ENCODE data around the gene NFIA.

Gene NFIA

GRCh38 chr1:61504852-61505390 lies 422.6 kb downstream of the NFIA start (continued):
- TF ChIP-seq, protein P1, sequence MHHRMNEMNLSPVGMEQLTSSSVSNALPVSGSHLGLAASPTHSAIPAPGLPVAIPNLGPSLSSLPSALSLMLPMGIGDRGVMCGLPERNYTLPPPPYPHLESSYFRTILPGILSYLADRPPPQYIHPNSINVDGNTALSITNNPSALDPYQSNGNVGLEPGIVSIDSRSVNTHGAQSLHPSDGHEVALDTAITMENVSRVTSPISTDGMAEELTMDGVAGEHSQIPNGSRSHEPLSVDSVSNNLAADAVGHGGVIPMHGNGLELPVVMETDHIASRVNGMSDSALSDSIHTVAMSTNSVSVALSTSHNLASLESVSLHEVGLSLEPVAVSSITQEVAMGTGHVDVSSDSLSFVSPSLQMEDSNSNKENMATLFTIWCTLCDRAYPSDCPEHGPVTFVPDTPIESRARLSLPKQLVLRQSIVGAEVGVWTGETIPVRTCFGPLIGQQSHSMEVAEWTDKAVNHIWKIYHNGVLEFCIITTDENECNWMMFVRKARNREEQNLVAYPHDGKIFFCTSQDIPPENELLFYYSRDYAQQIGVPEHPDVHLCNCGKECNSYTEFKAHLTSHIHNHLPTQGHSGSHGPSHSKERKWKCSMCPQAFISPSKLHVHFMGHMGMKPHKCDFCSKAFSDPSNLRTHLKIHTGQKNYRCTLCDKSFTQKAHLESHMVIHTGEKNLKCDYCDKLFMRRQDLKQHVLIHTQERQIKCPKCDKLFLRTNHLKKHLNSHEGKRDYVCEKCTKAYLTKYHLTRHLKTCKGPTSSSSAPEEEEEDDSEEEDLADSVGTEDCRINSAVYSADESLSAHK (tag by site-specific recombination; IDR thresholded peaks at IDR 0.05), result no peak
- TF ChIP-seq ZNF530 (tag by site-specific recombination; IDR thresholded peaks at IDR 0.05; ENCODE audit: low read depth) (no peak), ZNF555 (tag by site-specific recombination; conservative IDR thresholded peaks at IDR 0.05) (no peak), ZSCAN18 (tag by site-specific recombination; IDR thresholded peaks at IDR 0.05) (no peak), KLF17 (tag by site-specific recombination; IDR thresholded peaks at IDR 0.05) (no peak), ZNF654 (tag by site-specific recombination; IDR thresholded peaks at IDR 0.05; ENCODE audit: low read depth) (no peak), ZFP41 (tag by site-specific recombination; IDR thresholded peaks at IDR 0.05; ENCODE audit: borderline replicate concordance) (no peak), HOXD13 (CRISPR knock-in tag; IDR thresholded peaks at IDR 0.05; ENCODE audit: borderline replicate concordance) (no peak), ZNF571 (tag by site-specific recombination; IDR thresholded peaks at IDR 0.05) (no peak), SALL2 (tag by site-specific recombination; IDR thresholded peaks at IDR 0.05; ENCODE audit: borderline replicate concordance) (no peak), ZNF416 (tag by site-specific recombination; IDR thresholded peaks at IDR 0.05) (no peak), ZNF658 (tag by site-specific recombination; IDR thresholded peaks at IDR 0.05) (no peak), ZNF341 (tag by site-specific recombination; IDR thresholded peaks at IDR 0.05; ENCODE audit: low read depth) (no peak), GFI1B (tag by site-specific recombination; IDR thresholded peaks at IDR 0.05) (peak; percentile 78; the same call in 1 of the 2 replicates), ZBTB26 (tag by site-specific recombination; optimal IDR thresholded peaks at IDR 0.05) (no peak), ZNF747 (tag by site-specific recombination; IDR thresholded peaks at IDR 0.05) (no peak), TRIM28 (IDR thresholded peaks at IDR 0.05; ENCODE audit: borderline replicate concordance, low read length) (no peak), ZNF560 (tag by site-specific recombination; IDR thresholded peaks at IDR 0.05; ENCODE audit: borderline replicate concordance) (no peak), ZNF10 (tag by site-specific recombination; IDR thresholded peaks at IDR 0.05) (no peak), ZBTB21 (tag by site-specific recombination; IDR thresholded peaks at IDR 0.05) (no peak), GLI4 (tag by site-specific recombination; IDR thresholded peaks at IDR 0.05) (no peak), ZNF621 (tag by site-specific recombination; IDR thresholded peaks at IDR 0.05) (no peak), ATF2 (tag by site-specific recombination; IDR thresholded peaks at IDR 0.05; ENCODE audit: low read depth) (no peak), OVOL3 (tag by site-specific recombination; IDR thresholded peaks at IDR 0.05) (no peak), REPIN1 (tag by site-specific recombination; IDR thresholded peaks at IDR 0.05; ENCODE audit: low read depth) (no peak), ZNF155 (tag by site-specific recombination; IDR thresholded peaks at IDR 0.05) (no peak), FEZF1 (tag by site-specific recombination; IDR thresholded peaks at IDR 0.05) (no peak)
- TF ChIP-seq, protein P2, sequence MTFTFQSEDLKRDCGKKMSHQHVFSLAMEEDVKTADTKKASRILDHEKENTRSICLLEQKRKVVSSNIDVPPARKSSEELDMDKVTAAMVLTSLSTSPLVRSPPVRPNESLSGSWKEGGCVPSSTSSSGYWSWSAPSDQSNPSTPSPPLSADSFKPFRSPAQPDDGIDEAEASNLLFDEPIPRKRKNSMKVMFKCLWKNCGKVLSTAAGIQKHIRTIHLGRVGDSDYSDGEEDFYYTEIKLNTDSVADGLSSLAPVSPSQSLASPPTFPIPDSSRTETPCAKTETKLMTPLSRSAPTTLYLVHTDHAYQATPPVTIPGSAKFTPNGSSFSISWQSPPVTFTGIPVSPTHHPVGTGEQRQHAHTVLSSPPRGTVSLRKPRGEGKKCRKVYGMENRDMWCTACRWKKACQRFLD (tag by site-specific recombination; IDR thresholded peaks at IDR 0.05), result no peak
- TF ChIP-seq, protein P3, sequence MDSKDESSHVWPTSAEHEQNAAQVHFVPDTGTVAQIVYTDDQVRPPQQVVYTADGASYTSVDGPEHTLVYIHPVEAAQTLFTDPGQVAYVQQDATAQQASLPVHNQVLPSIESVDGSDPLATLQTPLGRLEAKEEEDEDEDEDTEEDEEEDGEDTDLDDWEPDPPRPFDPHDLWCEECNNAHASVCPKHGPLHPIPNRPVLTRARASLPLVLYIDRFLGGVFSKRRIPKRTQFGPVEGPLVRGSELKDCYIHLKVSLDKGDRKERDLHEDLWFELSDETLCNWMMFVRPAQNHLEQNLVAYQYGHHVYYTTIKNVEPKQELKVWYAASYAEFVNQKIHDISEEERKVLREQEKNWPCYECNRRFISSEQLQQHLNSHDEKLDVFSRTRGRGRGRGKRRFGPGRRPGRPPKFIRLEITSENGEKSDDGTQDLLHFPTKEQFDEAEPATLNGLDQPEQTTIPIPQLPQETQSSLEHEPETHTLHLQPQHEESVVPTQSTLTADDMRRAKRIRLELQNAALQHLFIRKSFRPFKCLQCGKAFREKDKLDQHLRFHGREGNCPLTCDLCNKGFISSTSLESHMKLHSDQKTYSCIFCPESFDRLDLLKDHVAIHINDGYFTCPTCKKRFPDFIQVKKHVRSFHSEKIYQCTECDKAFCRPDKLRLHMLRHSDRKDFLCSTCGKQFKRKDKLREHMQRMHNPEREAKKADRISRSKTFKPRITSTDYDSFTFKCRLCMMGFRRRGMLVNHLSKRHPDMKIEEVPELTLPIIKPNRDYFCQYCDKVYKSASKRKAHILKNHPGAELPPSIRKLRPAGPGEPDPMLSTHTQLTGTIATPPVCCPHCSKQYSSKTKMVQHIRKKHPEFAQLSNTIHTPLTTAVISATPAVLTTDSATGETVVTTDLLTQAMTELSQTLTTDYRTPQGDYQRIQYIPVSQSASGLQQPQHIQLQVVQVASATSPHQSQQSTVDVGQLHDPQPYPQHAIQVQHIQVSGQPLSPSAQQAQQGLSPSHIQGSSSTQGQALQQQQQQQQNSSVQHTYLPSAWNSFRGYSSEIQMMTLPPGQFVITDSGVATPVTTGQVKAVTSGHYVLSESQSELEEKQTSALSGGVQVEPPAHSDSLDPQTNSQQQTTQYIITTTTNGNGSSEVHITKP (tag by site-specific recombination; IDR thresholded peaks at IDR 0.05), result no peak; the same call in 1 of the 2 replicates

Data from HEK293 (cell line).